Measurements from ENCODE around the gene CNDP1. TPM values are rescaled to one million over a fixed set of nuclear protein-coding genes. Genes with fewer than 3 reads are reported as not detected.
A peak's percentile ranks its signal among the peaks of the same experiment; 100 is the strongest.

The CNDP1 gene
- total and polyA plus RNA-seq, 7 experiments from 2014 or later, result 0.12 to 0.34 (median 0.19) TPM; not detected in 4

GRCh38 chr18:74597034-74597661 is 62.8 kb downstream of the CNDP1 start:
- H3K9me3 ChIP-seq (ENCODE audit: control insufficient read depth in 2 of 3, low read length in 3 of 3), result no peaks in the 10 kb centered on the region
- peaks cover 0 to 25% (median 4%) of the 10 kb centered on the region in 11 donors for H3K9me3 Mint-ChIP-seq
- peak in 3 of 9 donors; percentile 61 to 75 (median 67) for DNase-seq
- peaks cover 5 to 45% (median 40%) of the 10 kb centered on the region in 5 donors for H3K36me3 Mint-ChIP-seq
- H3K4me3 ChIP-seq (ENCODE audit: low read length), result peak overlapping the region; percentile 100
- H3K4me1 ChIP-seq (ENCODE audit: control insufficient read depth in 2 of 2, insufficient read depth in 2 of 2, low read length in 2 of 2), result peaks cover 26 to 27% of the 10 kb centered on the region in 2 donors
- H3K27me3 ChIP-seq (ENCODE audit: control insufficient read depth in 2 of 2, insufficient read depth in 2 of 2, low read length in 2 of 2), result no peaks in the 10 kb centered on the region
- POLR2A ChIA-PET, result interaction anchor here (0.7 to 4.6 kb wide), 21 partner anchors 8 to 1854 kb away, joined by 3 to 70 read pairs (median 5); partner anchors contain the start of genes CNDP2, PTGR3 and TSHZ1
- peak; percentile 63 for ATAC-seq
- H3K27ac Mint-ChIP-seq, result peak overlapping the region; percentile 95 to 99 (median 98)
- intact Hi-C loops (cut with micrococcal nuclease), result loop anchor here (1.0 to 5.0 kb wide), 15 partner anchors 34 to 1896 kb away; partner anchors contain the start of genes TIMM21 (in 2 of the 2), PTGR3 (in 1 of the 2) and TSHZ1 (in 1 of the 2)
- peaks cover 31 to 69% (median 61%) of the 10 kb centered on the region in 7 donors for H3K4me1 Mint-ChIP-seq
- CTCF ChIA-PET, result interaction anchor here (0.6 kb wide), 1 partner anchor 241 kb away, joined by 3 read pairs; no protein-coding TSS in a partner anchor
- H3K36me3 ChIP-seq (ENCODE audit: control insufficient read depth in 2 of 3, insufficient read depth in 3 of 3, low read length in 3 of 3), result peaks cover 0 to 23% (median 0%) of the 10 kb centered on the region in 3 experiments
- peak overlapping the region; percentile 89 to 96 (median 95) for H3K4me3 Mint-ChIP-seq
- H3K27me3 Mint-ChIP-seq, result no peaks in the 10 kb centered on the region
- H3K27ac ChIP-seq (ENCODE audit: low read depth, low read length), result peak overlapping the region; percentile 88

GRCh38 chr18:74597662-74598349 is 63.5 kb downstream of the CNDP1 start, which contains the start of gene ZNF407:
Gene ZNF407, plus strand, starts transcription at chr18:74597870. Its CDS starts 33,150 bp downstream, at chr18:74631020.
- H3K27ac ChIP-seq (ENCODE audit: low read depth, low read length), result peak within 1 kb of the TSS; percentile 88
- DNase-seq (peak; percentile 77 to 94 (median 90)), ATAC-seq (peak; percentile 84)
- H3K9me3 ChIP-seq (ENCODE audit: control insufficient read depth in 2 of 3, low read length in 3 of 3), result no peaks in the 10 kb centered on the region
- ChIA-PET POLR2A (interaction anchor here (0.7 to 4.6 kb wide), 21 partner anchors 8 to 649 kb away, joined by 3 to 70 read pairs (median 5); partner anchors contain the start of genes CNDP2, PTGR3 and TSHZ1), CTCF (interaction anchor here (0.6 kb wide), 1 partner anchor 242 kb away, joined by 3 read pairs; no protein-coding TSS in a partner anchor)
- H3K9me3 Mint-ChIP-seq, result peaks cover 0 to 22% (median 3%) of the 10 kb centered on the region in 11 donors
- peak within 1 kb of the TSS; percentile 100 for H3K4me3 ChIP-seq (ENCODE audit: low read length)
- peaks cover 5 to 38% (median 35%) of the 10 kb centered on the region in 5 donors for H3K36me3 Mint-ChIP-seq
- H3K27me3 Mint-ChIP-seq, result no peaks in the 10 kb centered on the region
- intact Hi-C loops (cut with micrococcal nuclease), result loop anchor here (1.0 to 5.0 kb wide), 16 partner anchors 33 to 1895 kb away; partner anchors contain the start of genes TIMM21 (in 2 of the 2), CNDP2 (in 1 of the 2), PTGR3 (in 1 of the 2) and TSHZ1 (in 1 of the 2)
- peak within 1 kb of the TSS; percentile 89 to 96 (median 95) for H3K4me3 Mint-ChIP-seq
- H3K4me1 Mint-ChIP-seq, result peaks cover 33 to 74% (median 61%) of the 10 kb centered on the region in 7 donors
- peaks cover 0 to 22% (median 0%) of the 10 kb centered on the region in 3 experiments for H3K36me3 ChIP-seq (ENCODE audit: control insufficient read depth in 2 of 3, insufficient read depth in 3 of 3, low read length in 3 of 3)
- peak within 1 kb of the TSS; percentile 95 to 99 (median 98) for H3K27ac Mint-ChIP-seq
- no peaks in the 10 kb centered on the region for H3K27me3 ChIP-seq (ENCODE audit: control insufficient read depth in 2 of 2, insufficient read depth in 2 of 2, low read length in 2 of 2)
- peaks cover 26 to 27% of the 10 kb centered on the region in 2 donors for H3K4me1 ChIP-seq (ENCODE audit: control insufficient read depth in 2 of 2, insufficient read depth in 2 of 2, low read length in 2 of 2)

GRCh38 chr18:74598350-74599001 is 64.2 kb downstream of the CNDP1 start:
- no peaks in the 10 kb centered on the region for H3K27me3 Mint-ChIP-seq
- peak overlapping the region; percentile 95 to 99 (median 98) for H3K27ac Mint-ChIP-seq
- Histone ChIP-seq H3K4me3 (ENCODE audit: low read length) (peak overlapping the region; percentile 100), H3K27ac (ENCODE audit: low read depth, low read length) (peak overlapping the region; percentile 88), H3K9me3 (ENCODE audit: control insufficient read depth in 2 of 3, low read length in 3 of 3) (no peaks in the 10 kb centered on the region), H3K36me3 (ENCODE audit: control insufficient read depth in 2 of 3, insufficient read depth in 3 of 3, low read length in 3 of 3) (peaks cover 0 to 17% (median 0%) of the 10 kb centered on the region in 3 experiments), H3K27me3 (ENCODE audit: control insufficient read depth in 2 of 2, insufficient read depth in 2 of 2, low read length in 2 of 2) (no peaks in the 10 kb centered on the region), H3K4me1 (ENCODE audit: control insufficient read depth in 2 of 2, insufficient read depth in 2 of 2, low read length in 2 of 2) (peaks cover 26 to 27% of the 10 kb centered on the region in 2 donors)
- ATAC-seq (peak; percentile 70), DNase-seq (peak; percentile 41 to 77 (median 70))
- H3K4me1 Mint-ChIP-seq, result peaks cover 34 to 77% (median 61%) of the 10 kb centered on the region in 7 donors
- ChIA-PET POLR2A (interaction anchor here (0.7 to 4.6 kb wide), 14 partner anchors 9 to 611 kb away, joined by 3 to 70 read pairs (median 4); partner anchors contain the start of genes PTGR3 and TSHZ1), CTCF (interaction anchor here (0.8 kb wide), 1 partner anchor 26 kb away, joined by 3 read pairs; no protein-coding TSS in a partner anchor)
- intact Hi-C loops (cut with micrococcal nuclease), result loop anchor here (1.0 to 5.0 kb wide), 4 partner anchors 102 to 1894 kb away; partner anchors contain the start of gene CNDP2 (in 1 of the 2)
- peaks cover 0 to 17% (median 1%) of the 10 kb centered on the region in 11 donors for H3K9me3 Mint-ChIP-seq
- peaks cover 5 to 32% (median 29%) of the 10 kb centered on the region in 5 donors for H3K36me3 Mint-ChIP-seq
- H3K4me3 Mint-ChIP-seq, result peak overlapping the region; percentile 89 to 96 (median 95)

DNA sequence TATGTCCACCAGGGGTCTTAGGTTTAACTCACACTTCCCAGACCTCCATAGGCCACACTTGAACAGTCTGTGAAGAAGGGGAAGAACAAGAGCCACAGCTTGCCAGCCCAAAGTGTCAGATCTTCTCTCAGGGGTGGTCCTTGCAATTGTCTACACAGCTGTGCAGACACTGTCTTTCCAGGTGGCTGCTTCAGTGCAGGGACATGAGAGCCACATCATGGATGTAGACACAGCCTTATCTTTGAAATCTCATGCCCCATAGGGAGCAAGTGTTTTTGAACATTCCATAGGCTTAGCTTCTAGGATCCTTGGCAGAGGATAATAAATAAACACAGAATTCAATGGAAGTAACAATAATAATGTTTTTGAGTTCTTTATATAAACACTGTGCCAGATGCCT is 70.1 kb downstream of the CNDP1 start:
- no peak for ATAC-seq
- Mint-ChIP-seq H3K4me1 (peaks cover 19 to 66% (median 54%) of the 10 kb centered on the region in 7 donors), H3K9me3 (peaks cover 0 to 2% (median 0%) of the 10 kb centered on the region in 11 donors), H3K27ac (no peak overlapping the region), H3K4me3 (no peak overlapping the region), H3K27me3 (no peaks in the 10 kb centered on the region), H3K36me3 (peaks cover 0 to 19% (median 12%) of the 10 kb centered on the region in 5 donors)
- H3K27ac ChIP-seq (ENCODE audit: low read depth, low read length), result no peak overlapping the region
- H3K4me3 ChIP-seq (ENCODE audit: low read length), result no peak overlapping the region
- no peaks in the 10 kb centered on the region for H3K9me3 ChIP-seq (ENCODE audit: control insufficient read depth in 2 of 3, low read length in 3 of 3)
- H3K27me3 ChIP-seq (ENCODE audit: control insufficient read depth in 2 of 2, insufficient read depth in 2 of 2, low read length in 2 of 2), result no peaks in the 10 kb centered on the region
- ChIA-PET POLR2A (no interaction called here), CTCF (interaction anchor here (1.0 kb wide), 1 partner anchor 53 kb away, joined by 3 read pairs; no protein-coding TSS in a partner anchor)
- H3K36me3 ChIP-seq (ENCODE audit: control insufficient read depth in 2 of 3, insufficient read depth in 3 of 3, low read length in 3 of 3), result no peaks in the 10 kb centered on the region
- intact Hi-C loops (cut with micrococcal nuclease), result no loop called here
- peaks cover 0 to 5% of the 10 kb centered on the region in 2 donors for H3K4me1 ChIP-seq (ENCODE audit: control insufficient read depth in 2 of 2, insufficient read depth in 2 of 2, low read length in 2 of 2)
- DNase-seq, result no peak

GRCh38 chr18:74604774-74605173 is 70.5 kb downstream of the CNDP1 start:
- peaks cover 0 to 2% of the 10 kb centered on the region in 2 donors for H3K4me1 ChIP-seq (ENCODE audit: control insufficient read depth in 2 of 2, insufficient read depth in 2 of 2, low read length in 2 of 2)
- H3K4me3 ChIP-seq (ENCODE audit: low read length), result no peak overlapping the region
- H3K36me3 ChIP-seq (ENCODE audit: control insufficient read depth in 2 of 3, insufficient read depth in 3 of 3, low read length in 3 of 3), result no peaks in the 10 kb centered on the region
- CTCF ChIA-PET, result no interaction called here
- intact Hi-C loops (cut with micrococcal nuclease), result no loop called here
- H3K9me3 ChIP-seq (ENCODE audit: control insufficient read depth in 2 of 3, low read length in 3 of 3), result no peaks in the 10 kb centered on the region
- H3K27me3 Mint-ChIP-seq, result no peaks in the 10 kb centered on the region
- H3K9me3 Mint-ChIP-seq, result peaks cover 0 to 2% (median 0%) of the 10 kb centered on the region in 11 donors
- POLR2A ChIA-PET, result interaction anchor here (0.7 kb wide), 1 partner anchor 1272 kb away, joined by 3 read pairs; no protein-coding TSS in a partner anchor
- H3K4me1 Mint-ChIP-seq, result peaks cover 20 to 66% (median 53%) of the 10 kb centered on the region in 7 donors
- no peak overlapping the region for H3K4me3 Mint-ChIP-seq
- no peak for ATAC-seq
- H3K36me3 Mint-ChIP-seq, result peaks cover 0 to 19% (median 12%) of the 10 kb centered on the region in 5 donors
- no peaks in the 10 kb centered on the region for H3K27me3 ChIP-seq (ENCODE audit: control insufficient read depth in 2 of 2, insufficient read depth in 2 of 2, low read length in 2 of 2)
- H3K27ac Mint-ChIP-seq, result no peak overlapping the region
- no peak for DNase-seq
- H3K27ac ChIP-seq (ENCODE audit: low read depth, low read length), result no peak overlapping the region

All from naive thymus-derived CD4-positive, alpha-beta T cell (primary cell).